Measurements from ENCODE around the gene ADAMTS17. TPM values are rescaled to one million over a fixed set of nuclear protein-coding genes. Genes with fewer than 3 reads are reported as not detected.

The ADAMTS17 gene
- total RNA-seq, 1 experiment from 2014 or later, result 1.5 TPM

DNA sequence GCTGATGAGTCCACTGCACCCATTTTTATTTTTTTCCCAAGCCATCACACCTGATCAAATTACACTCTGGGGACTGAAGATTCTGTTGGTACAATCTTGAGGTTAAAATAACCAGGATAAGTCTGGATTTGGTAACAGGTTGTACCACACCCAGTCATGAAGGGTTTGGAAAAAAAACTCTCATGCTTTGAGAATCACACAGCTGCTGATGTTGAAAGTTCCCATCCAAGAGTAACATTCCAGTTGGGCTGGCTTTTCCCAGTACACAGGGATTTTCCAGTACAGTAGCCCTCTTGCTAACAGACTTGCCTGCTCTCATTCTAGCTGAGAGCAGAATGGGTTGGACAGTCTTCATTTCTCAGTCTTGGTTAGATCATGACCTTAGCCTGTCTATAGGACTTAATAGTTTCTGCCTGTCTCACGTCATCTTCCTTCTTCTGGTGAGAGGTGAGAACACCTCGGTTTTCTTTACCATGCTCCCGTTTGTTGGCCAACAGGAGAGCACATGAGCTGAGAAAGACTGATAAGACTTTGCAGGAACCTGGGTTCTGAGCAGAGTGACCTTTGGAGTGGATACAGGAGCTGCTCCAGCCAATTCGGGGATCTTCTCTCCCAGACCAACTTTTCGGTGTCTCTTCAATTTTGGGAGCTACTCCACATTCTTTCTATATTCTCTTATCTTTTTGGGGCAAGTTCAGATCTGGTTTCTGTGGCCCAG, 308.5 kb downstream of the ADAMTS17 start:
- BruUV-seq (replicated peaks), result no TSS peak
- Histone ChIP-seq H3K4me1 (no peaks in the 10 kb centered on the region), H3K36me3 (ENCODE audit: control insufficient read depth, insufficient read depth, low read length) (no peaks in the 10 kb centered on the region), H3K4me3 (ENCODE audit: low read depth, low read length) (no peak overlapping the region), H3K27me3 (replicated peaks; ENCODE audit: control insufficient read depth, insufficient read depth, low read length) (no peaks in the 10 kb centered on the region), H3K9me3 (no peaks in the 10 kb centered on the region)
- DNase-seq, result no peak
- Mint-ChIP-seq H3K27ac (ENCODE audit: unreplicated experiment) (no peak overlapping the region), H3K4me1 (ENCODE audit: low read depth, unreplicated experiment) (peaks cover 7% of the 10 kb centered on the region), H3K27me3 (ENCODE audit: insufficient read depth, unreplicated experiment) (no peaks in the 10 kb centered on the region), H3K9me3 (ENCODE audit: unreplicated experiment) (peaks cover 11% of the 10 kb centered on the region), H3K36me3 (ENCODE audit: insufficient read depth, unreplicated experiment) (no peaks in the 10 kb centered on the region), H3K4me3 (ENCODE audit: unreplicated experiment) (no peak overlapping the region)
- intact Hi-C loops (cut with micrococcal nuclease; ENCODE audit: unreplicated experiment), result no loop called here
- CTCF ChIA-PET, result no interaction called here
- TF ChIP-seq, protein P1, sequence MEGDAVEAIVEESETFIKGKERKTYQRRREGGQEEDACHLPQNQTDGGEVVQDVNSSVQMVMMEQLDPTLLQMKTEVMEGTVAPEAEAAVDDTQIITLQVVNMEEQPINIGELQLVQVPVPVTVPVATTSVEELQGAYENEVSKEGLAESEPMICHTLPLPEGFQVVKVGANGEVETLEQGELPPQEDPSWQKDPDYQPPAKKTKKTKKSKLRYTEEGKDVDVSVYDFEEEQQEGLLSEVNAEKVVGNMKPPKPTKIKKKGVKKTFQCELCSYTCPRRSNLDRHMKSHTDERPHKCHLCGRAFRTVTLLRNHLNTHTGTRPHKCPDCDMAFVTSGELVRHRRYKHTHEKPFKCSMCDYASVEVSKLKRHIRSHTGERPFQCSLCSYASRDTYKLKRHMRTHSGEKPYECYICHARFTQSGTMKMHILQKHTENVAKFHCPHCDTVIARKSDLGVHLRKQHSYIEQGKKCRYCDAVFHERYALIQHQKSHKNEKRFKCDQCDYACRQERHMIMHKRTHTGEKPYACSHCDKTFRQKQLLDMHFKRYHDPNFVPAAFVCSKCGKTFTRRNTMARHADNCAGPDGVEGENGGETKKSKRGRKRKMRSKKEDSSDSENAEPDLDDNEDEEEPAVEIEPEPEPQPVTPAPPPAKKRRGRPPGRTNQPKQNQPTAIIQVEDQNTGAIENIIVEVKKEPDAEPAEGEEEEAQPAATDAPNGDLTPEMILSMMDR (IDR thresholded peaks at IDR 0.05; ENCODE audit: insufficient read depth in 1 of 2, low read depth in 1 of 2, low read length in 1 of 2, severe bottlenecking in 1 of 2, unreplicated experiment in 1 of 2), result no peak
- POLR2A ChIA-PET, result no interaction called here

DNA sequence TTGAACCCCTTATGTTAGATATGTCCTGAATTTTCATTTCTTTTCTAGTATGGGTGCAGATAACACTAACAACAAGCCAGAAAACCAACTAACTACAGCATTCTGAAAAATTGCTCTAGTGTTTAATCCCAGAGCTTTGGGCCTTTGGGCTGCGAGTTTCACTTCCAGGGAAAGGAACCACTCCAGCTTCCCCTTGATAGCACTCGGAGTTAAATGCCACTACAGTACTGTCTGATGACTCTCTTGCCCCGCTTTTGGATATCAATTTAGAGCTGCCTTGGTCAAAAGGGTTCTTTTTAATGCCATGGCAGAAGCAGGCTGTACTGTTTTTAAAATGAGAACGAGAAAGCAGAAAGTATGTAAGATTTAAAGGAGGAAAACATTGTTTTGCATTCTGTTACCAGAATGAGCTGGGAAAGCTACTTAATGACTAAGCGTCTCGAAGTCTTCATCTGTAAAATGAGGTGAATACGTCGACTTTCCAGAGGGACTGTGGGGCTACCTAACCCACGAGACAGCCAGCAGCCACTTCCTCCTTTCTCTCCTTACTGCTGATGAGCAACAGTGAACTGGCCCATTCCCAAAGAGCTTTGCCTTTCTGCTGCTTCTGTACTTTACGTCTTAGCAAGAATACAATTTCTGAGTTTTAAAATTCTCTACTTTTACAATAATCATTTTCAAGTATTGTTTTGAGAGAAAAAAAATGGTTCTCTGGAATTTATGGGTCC, 309.3 kb downstream of the ADAMTS17 start:
- Mint-ChIP-seq H3K36me3 (ENCODE audit: insufficient read depth, unreplicated experiment) (no peaks in the 10 kb centered on the region), H3K9me3 (ENCODE audit: unreplicated experiment) (peaks cover 13% of the 10 kb centered on the region), H3K27ac (ENCODE audit: unreplicated experiment) (no peak overlapping the region), H3K4me1 (ENCODE audit: low read depth, unreplicated experiment) (peaks cover 7% of the 10 kb centered on the region), H3K27me3 (ENCODE audit: insufficient read depth, unreplicated experiment) (no peaks in the 10 kb centered on the region), H3K4me3 (ENCODE audit: unreplicated experiment) (no peak overlapping the region)
- no peak for DNase-seq
- Histone ChIP-seq H3K4me3 (ENCODE audit: low read depth, low read length) (no peak overlapping the region), H3K4me1 (no peaks in the 10 kb centered on the region), H3K27me3 (replicated peaks; ENCODE audit: control insufficient read depth, insufficient read depth, low read length) (no peaks in the 10 kb centered on the region), H3K9me3 (no peaks in the 10 kb centered on the region), H3K36me3 (ENCODE audit: control insufficient read depth, insufficient read depth, low read length) (no peaks in the 10 kb centered on the region)
- no TSS peak for BruUV-seq (replicated peaks)
- TF ChIP-seq, protein P1 (IDR thresholded peaks at IDR 0.05; ENCODE audit: insufficient read depth in 1 of 2, low read depth in 1 of 2, low read length in 1 of 2, severe bottlenecking in 1 of 2, unreplicated experiment in 1 of 2), result no peak
- POLR2A ChIA-PET, result no interaction called here
- intact Hi-C loops (cut with micrococcal nuclease; ENCODE audit: unreplicated experiment), result no loop called here
- CTCF ChIA-PET, result no interaction called here

DNA sequence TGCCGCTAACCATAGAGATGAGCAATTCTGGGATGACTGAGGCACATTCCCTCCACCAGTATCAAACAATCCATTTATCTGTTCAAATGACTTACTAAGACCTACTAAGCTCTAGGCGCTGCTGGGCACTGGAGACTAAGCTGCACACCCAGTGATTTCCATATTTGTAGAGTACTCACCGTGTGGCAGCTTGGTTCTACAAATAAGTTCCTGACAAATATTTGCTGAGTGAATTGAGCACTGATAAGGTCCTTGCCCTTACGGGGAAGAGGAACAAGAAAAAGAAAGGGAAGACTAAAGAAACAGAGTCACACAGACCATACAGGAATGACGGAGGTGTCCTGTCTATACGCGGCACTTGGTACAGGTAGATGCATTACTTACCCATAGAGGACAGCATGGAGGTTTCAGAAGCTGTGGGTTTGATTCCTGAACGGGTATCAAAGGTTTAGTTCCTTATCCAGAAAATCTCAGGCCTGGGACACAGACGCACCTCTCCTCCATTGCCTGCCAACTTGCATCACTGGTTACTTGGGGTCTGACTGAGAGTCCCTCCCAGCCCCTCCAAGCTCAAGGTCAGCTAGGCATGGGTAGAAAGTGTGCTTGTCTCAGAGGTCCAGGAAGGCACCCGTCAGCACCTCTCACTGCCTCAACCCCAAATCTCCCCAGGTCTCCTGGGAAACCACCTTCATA, 310.0 kb downstream of the ADAMTS17 start:
- Histone ChIP-seq H3K27me3 (replicated peaks; ENCODE audit: control insufficient read depth, insufficient read depth, low read length) (no peaks in the 10 kb centered on the region), H3K4me1 (no peaks in the 10 kb centered on the region), H3K36me3 (ENCODE audit: control insufficient read depth, insufficient read depth, low read length) (no peaks in the 10 kb centered on the region), H3K4me3 (ENCODE audit: low read depth, low read length) (no peak overlapping the region), H3K9me3 (0 out of 2 replicates have a peak, but pooled peaks cover 3% of the 10 kb centered on the region)
- no peaks in the 10 kb centered on the region for H3K27me3 Mint-ChIP-seq (ENCODE audit: insufficient read depth, unreplicated experiment)
- no peaks in the 10 kb centered on the region for H3K36me3 Mint-ChIP-seq (ENCODE audit: insufficient read depth, unreplicated experiment)
- no peak overlapping the region for H3K4me3 Mint-ChIP-seq (ENCODE audit: unreplicated experiment)
- TF ChIP-seq, protein P1 (IDR thresholded peaks at IDR 0.05; ENCODE audit: insufficient read depth in 1 of 2, low read depth in 1 of 2, low read length in 1 of 2, severe bottlenecking in 1 of 2, unreplicated experiment in 1 of 2), result no peak
- no peak for DNase-seq
- peaks cover 7% of the 10 kb centered on the region for H3K4me1 Mint-ChIP-seq (ENCODE audit: low read depth, unreplicated experiment)
- CTCF ChIA-PET, result no interaction called here
- POLR2A ChIA-PET, result no interaction called here
- no TSS peak for BruUV-seq (replicated peaks)
- H3K27ac Mint-ChIP-seq (ENCODE audit: unreplicated experiment), result no peak overlapping the region
- intact Hi-C loops (cut with micrococcal nuclease; ENCODE audit: unreplicated experiment), result no loop called here
- peaks cover 20% of the 10 kb centered on the region for H3K9me3 Mint-ChIP-seq (ENCODE audit: unreplicated experiment)
